ENCODE measurements around the gene SPIRE1. TPM values are rescaled to one million over a fixed set of nuclear protein-coding genes. Genes with fewer than 3 reads are reported as not detected.

Gene SPIRE1
- total RNA-seq, 2 experiments from 2014 or later = 0.19 to 2.4 TPM

DNA sequence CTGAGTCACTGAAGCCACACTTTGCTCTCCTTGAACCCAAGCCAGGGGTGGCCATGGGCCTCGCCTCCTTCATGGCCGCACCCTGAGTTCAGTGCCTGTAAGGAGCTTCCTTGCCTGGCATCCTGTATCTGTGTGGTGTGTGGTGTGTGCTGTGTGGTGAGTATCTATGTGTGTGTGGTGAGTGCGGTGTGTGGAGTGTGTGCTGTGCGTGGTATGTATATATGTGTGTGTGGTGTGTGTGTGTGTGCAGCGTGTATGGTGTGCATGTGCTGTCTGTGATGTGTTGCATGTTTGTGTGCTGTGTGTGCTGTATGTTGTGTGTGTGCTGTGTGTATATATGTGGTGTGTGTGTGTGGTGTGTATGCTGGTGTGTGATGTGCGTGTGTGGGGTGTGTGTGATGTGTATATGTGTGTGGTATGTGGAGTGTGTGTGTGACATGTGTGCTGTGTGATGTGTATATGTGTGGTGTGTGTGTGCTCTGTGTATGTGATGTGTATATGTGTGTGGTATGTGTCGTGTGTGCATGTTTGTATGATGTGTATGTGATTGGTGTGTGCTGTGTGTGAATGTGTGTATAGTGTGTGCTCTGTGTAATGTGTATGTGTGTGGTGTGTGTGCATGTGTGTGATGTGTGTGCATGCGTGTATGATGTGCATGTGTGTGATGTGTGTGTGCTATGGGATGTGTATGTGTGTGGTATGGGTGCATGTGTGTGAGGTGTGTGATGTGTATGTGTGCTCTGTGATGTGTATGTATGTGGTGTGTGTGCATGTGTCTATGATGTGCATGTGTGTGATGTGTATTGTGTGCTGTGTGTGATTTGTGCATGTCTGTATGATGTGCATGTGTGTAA is 227.5 kb downstream of the SPIRE1 start:
- CTCF ChIA-PET (ENCODE audit: unreplicated experiment) = no interaction called here
- no peaks in the 10 kb centered on the region for H3K79me2 ChIP-seq (ENCODE audit: insufficient read depth, low read depth, low read length)
- no peaks in the 10 kb centered on the region for H4K20me1 ChIP-seq (ENCODE audit: insufficient read depth, low read length)
- no peak overlapping the region for H3K4me2 ChIP-seq (ENCODE audit: low read length)
- no peak for DNase-seq (ENCODE audit: low spot score)
- no TSS peak for BruUV-seq (replicated peaks)
- H3K4me3 ChIP-seq (ENCODE audit: low read depth, low read length, poor library complexity, severe bottlenecking) = no peak overlapping the region
- POLR2A ChIA-PET = no interaction called here
- intact Hi-C loops (cut with micrococcal nuclease; ENCODE audit: unreplicated experiment) = no loop called here
- H3K36me3 ChIP-seq (ENCODE audit: insufficient read depth, low read length) = peaks cover 30% of the 10 kb centered on the region
- H3K9me2 ChIP-seq (ENCODE audit: insufficient read depth, low read length) = no peaks in the 10 kb centered on the region
- H3K27ac ChIP-seq (ENCODE audit: low read depth, low read length, poor library complexity, severe bottlenecking) = no peak overlapping the region
- H2AFZ ChIP-seq (ENCODE audit: low read length) = no peak overlapping the region
- TF ChIP-seq, protein P1, sequence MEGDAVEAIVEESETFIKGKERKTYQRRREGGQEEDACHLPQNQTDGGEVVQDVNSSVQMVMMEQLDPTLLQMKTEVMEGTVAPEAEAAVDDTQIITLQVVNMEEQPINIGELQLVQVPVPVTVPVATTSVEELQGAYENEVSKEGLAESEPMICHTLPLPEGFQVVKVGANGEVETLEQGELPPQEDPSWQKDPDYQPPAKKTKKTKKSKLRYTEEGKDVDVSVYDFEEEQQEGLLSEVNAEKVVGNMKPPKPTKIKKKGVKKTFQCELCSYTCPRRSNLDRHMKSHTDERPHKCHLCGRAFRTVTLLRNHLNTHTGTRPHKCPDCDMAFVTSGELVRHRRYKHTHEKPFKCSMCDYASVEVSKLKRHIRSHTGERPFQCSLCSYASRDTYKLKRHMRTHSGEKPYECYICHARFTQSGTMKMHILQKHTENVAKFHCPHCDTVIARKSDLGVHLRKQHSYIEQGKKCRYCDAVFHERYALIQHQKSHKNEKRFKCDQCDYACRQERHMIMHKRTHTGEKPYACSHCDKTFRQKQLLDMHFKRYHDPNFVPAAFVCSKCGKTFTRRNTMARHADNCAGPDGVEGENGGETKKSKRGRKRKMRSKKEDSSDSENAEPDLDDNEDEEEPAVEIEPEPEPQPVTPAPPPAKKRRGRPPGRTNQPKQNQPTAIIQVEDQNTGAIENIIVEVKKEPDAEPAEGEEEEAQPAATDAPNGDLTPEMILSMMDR (conservative IDR thresholded peaks at IDR 0.05; ENCODE audit: low read length) = no peak
- TF ChIP-seq EZH2phosphoT487 (IDR thresholded peaks at IDR 0.05; ENCODE audit: borderline replicate concordance, low read depth, low read length) = no peak
- no peaks in the 10 kb centered on the region for H3K9me3 ChIP-seq (ENCODE audit: low read length)
- H3K4me1 ChIP-seq (ENCODE audit: insufficient read depth, low read length, poor library complexity, severe bottlenecking) = no peaks in the 10 kb centered on the region

DNA sequence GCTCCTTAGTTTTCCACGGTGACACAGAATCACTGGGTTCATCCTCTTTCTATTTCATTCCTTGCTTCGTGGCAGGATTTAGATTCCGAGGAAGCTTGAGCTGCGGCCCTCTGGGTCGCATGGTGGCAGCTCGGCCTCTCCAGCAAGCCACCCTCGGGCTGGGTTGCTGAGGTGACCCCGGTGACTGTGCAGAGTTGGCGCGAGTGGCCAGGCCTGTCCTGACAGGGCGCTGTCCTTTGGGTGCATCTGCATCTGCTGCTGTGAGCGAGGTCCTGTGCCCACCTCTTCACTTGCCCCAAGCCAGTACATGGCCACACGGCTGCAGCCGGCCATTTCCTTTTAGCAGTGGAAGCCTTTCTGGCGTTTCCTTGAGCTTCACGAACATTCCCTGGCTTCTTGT is 228.4 kb downstream of the SPIRE1 start:
- H3K4me3 ChIP-seq (ENCODE audit: low read depth, low read length, poor library complexity, severe bottlenecking) = no peak overlapping the region
- no peak for DNase-seq (ENCODE audit: low spot score)
- ChIA-PET CTCF (ENCODE audit: unreplicated experiment) (no interaction called here), POLR2A (interaction anchor here (0.6 kb wide), 1 partner anchor 13 kb away, joined by 4 read pairs; no protein-coding TSS in a partner anchor)
- no peaks in the 10 kb centered on the region for H3K79me2 ChIP-seq (ENCODE audit: insufficient read depth, low read depth, low read length)
- H4K20me1 ChIP-seq (ENCODE audit: insufficient read depth, low read length) = no peaks in the 10 kb centered on the region
- H3K4me1 ChIP-seq (ENCODE audit: insufficient read depth, low read length, poor library complexity, severe bottlenecking) = no peaks in the 10 kb centered on the region
- H3K9me3 ChIP-seq (ENCODE audit: low read length) = no peaks in the 10 kb centered on the region
- intact Hi-C loops (cut with micrococcal nuclease; ENCODE audit: unreplicated experiment) = no loop called here
- H3K4me2 ChIP-seq (ENCODE audit: low read length) = no peak overlapping the region
- H2AFZ ChIP-seq (ENCODE audit: low read length) = no peak overlapping the region
- BruUV-seq (replicated peaks) = no TSS peak
- no peak overlapping the region for H3K27ac ChIP-seq (ENCODE audit: low read depth, low read length, poor library complexity, severe bottlenecking)
- TF ChIP-seq, protein P1 (conservative IDR thresholded peaks at IDR 0.05; ENCODE audit: low read length) = no peak
- no peak for TF ChIP-seq EZH2phosphoT487 (IDR thresholded peaks at IDR 0.05; ENCODE audit: borderline replicate concordance, low read depth, low read length)
- H3K36me3 ChIP-seq (ENCODE audit: insufficient read depth, low read length) = peaks cover 30% of the 10 kb centered on the region
- no peaks in the 10 kb centered on the region for H3K9me2 ChIP-seq (ENCODE audit: insufficient read depth, low read length)

DNA sequence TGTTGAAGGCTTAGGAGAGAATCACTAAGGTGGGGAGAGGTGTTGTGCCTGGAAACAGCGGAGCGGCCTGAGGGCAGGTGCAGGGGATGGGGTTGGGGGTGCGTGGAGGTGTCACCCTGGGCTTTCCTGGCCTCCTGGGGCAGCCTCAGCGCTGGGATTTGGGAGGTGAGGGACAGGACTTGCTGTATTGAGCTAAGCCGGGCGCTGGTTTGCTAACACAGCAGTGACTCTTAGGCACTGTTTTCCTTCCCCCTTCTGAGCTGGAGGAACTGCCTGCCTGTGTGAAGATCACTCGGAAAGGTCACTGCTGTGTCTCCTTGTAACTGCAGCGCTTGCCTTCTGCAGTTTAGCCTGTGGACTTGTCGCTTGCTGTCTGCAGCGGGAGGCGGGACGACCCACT is 229.0 kb downstream of the SPIRE1 start:
- ChIA-PET CTCF (ENCODE audit: unreplicated experiment) (no interaction called here), POLR2A (interaction anchor here (0.6 kb wide), 1 partner anchor 13 kb away, joined by 4 read pairs; no protein-coding TSS in a partner anchor)
- Histone ChIP-seq H3K36me3 (ENCODE audit: insufficient read depth, low read length) (peaks cover 26% of the 10 kb centered on the region), H2AFZ (ENCODE audit: low read length) (no peak overlapping the region), H3K9me3 (ENCODE audit: low read length) (no peaks in the 10 kb centered on the region), H3K79me2 (ENCODE audit: insufficient read depth, low read depth, low read length) (no peaks in the 10 kb centered on the region), H3K27ac (ENCODE audit: low read depth, low read length, poor library complexity, severe bottlenecking) (no peak overlapping the region), H3K4me2 (ENCODE audit: low read length) (no peak overlapping the region), H3K9me2 (ENCODE audit: insufficient read depth, low read length) (no peaks in the 10 kb centered on the region), H3K4me1 (ENCODE audit: insufficient read depth, low read length, poor library complexity, severe bottlenecking) (no peaks in the 10 kb centered on the region), H3K4me3 (ENCODE audit: low read depth, low read length, poor library complexity, severe bottlenecking) (no peak overlapping the region), H4K20me1 (ENCODE audit: insufficient read depth, low read length) (no peaks in the 10 kb centered on the region)
- intact Hi-C loops (cut with micrococcal nuclease; ENCODE audit: unreplicated experiment) = no loop called here
- BruUV-seq (replicated peaks) = no TSS peak
- no peak for DNase-seq (ENCODE audit: low spot score)
- no peak for TF ChIP-seq EZH2phosphoT487 (IDR thresholded peaks at IDR 0.05; ENCODE audit: borderline replicate concordance, low read depth, low read length)
- TF ChIP-seq, protein P1 (conservative IDR thresholded peaks at IDR 0.05; ENCODE audit: low read length) = no peak
